ENCODE results near the gene JMJD8.

JMJD8 gene

DNA sequence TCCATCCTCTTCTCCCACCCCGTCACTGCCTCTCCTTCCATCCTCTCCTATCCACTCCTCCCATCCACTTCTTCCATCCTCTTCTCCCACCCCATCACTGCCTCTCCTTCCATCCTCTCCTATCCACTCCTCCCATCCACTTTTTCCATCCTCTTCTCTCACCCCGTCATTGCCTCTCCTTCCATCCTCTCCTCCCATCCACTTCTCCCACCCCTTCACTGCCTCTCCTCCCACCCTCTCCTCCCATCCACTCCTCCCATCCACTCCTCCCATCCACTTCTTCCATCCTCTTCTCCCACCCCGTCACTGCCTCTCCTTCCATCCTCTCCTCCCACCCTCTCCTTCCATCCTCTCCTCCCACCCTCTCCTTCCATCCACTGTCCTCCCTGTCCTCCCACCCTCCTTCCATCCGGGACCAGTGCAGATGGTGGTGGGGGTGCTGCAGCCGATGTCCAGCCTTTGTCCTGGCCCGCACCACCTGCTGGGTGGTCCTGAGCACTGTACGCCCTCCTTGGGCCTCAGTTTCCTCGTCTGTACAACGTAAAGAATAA is 52.3 kb downstream of the JMJD8 start:
- TF ChIP-seq, protein P1, sequence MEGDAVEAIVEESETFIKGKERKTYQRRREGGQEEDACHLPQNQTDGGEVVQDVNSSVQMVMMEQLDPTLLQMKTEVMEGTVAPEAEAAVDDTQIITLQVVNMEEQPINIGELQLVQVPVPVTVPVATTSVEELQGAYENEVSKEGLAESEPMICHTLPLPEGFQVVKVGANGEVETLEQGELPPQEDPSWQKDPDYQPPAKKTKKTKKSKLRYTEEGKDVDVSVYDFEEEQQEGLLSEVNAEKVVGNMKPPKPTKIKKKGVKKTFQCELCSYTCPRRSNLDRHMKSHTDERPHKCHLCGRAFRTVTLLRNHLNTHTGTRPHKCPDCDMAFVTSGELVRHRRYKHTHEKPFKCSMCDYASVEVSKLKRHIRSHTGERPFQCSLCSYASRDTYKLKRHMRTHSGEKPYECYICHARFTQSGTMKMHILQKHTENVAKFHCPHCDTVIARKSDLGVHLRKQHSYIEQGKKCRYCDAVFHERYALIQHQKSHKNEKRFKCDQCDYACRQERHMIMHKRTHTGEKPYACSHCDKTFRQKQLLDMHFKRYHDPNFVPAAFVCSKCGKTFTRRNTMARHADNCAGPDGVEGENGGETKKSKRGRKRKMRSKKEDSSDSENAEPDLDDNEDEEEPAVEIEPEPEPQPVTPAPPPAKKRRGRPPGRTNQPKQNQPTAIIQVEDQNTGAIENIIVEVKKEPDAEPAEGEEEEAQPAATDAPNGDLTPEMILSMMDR (IDR thresholded peaks at IDR 0.05; ENCODE audit: low read depth, low read length): no peak
- no peak for DNase-seq (ENCODE audit: extremely low read depth, low read depth)

All from AG09319 (cell line).